Astrocyte (in vitro differentiated cells and primary cell): ENCODE measurements around the gene SORT1. TPM values are rescaled to one million over a fixed set of nuclear protein-coding genes. Genes with fewer than 3 reads are reported as not detected.
A peak's percentile ranks its signal among the peaks of the same experiment; 100 is the strongest.

Experiments used
- DNase-seq: peaks from one replicate; pipeline ENCODE4 v3.0.0-alpha.2; 2010; ENCODE audit warnings: low read depth
- FAIRE-seq: peaks from 2 replicates; lab custom pipeline; 2011; peaks lifted over from hg19 to GRCh38; lab: Jason Lieb, UNC
- H2AFZ ChIP-seq: 2 replicates; pipeline ENCODE4 v1.6.0; 2012; ENCODE audit warnings: low read depth, low read length, inconsistent platforms
- H3K27ac ChIP-seq: 2 replicates; pipeline ENCODE4 v1.5.1; 2011; ENCODE audit warnings: low read depth, low read length, inconsistent platforms
- H3K27me3 ChIP-seq: 2 replicates; pipeline ENCODE4 v1.6.0; 2011; ENCODE audit warnings: low read length, inconsistent platforms; ENCODE audit not compliant: insufficient read depth
- H3K36me3 ChIP-seq: 2 replicates; pipeline ENCODE4 v1.5.1; 2011; ENCODE audit warnings: low read length, inconsistent platforms; ENCODE audit not compliant: insufficient read depth
- H3K4me1 ChIP-seq: 2 replicates; pipeline ENCODE4 v1.5.1; 2011; ENCODE audit warnings: low read length, inconsistent platforms; ENCODE audit not compliant: insufficient read depth
- H3K4me2 ChIP-seq: 2 replicates; pipeline ENCODE4 v1.6.0; 2012; ENCODE audit warnings: low read length, inconsistent platforms
- H3K4me3 ChIP-seq: 2 replicates; pipeline ENCODE4 v1.5.1; 2011; ENCODE audit warnings: low read depth, mild to moderate bottlenecking, low read length, inconsistent platforms; ENCODE audit not compliant: insufficient read depth
- H3K79me2 ChIP-seq: 2 replicates; pipeline ENCODE4 v1.6.0; 2012; ENCODE audit warnings: mild to moderate bottlenecking, low read length, inconsistent platforms; ENCODE audit not compliant: insufficient read depth
- H3K9ac ChIP-seq: 2 replicates; pipeline ENCODE4 v1.6.0; 2012; ENCODE audit warnings: mild to moderate bottlenecking, low read length, inconsistent platforms
- H3K9me3 ChIP-seq: 2 replicates; pipeline ENCODE4 v1.5.1; 2012; ENCODE audit warnings: low read depth, mild to moderate bottlenecking, low read length, inconsistent platforms; ENCODE audit not compliant: insufficient read depth
- H4K20me1 ChIP-seq: 2 replicates; pipeline ENCODE4 v1.6.0; 2012; ENCODE audit warnings: low read length, inconsistent platforms; ENCODE audit not compliant: insufficient read depth
- H3K27ac Mint-ChIP-seq: one replicate; pipeline ENCODE4 v1.8.0; 2021; ENCODE audit warnings: mild to moderate bottlenecking, mixed read lengths; ENCODE audit not compliant: unreplicated experiment
- H3K27me3 Mint-ChIP-seq: one replicate; pipeline ENCODE4 v1.8.0; 2021; ENCODE audit warnings: low read depth, mixed read lengths; ENCODE audit not compliant: unreplicated experiment
- H3K36me3 Mint-ChIP-seq: one replicate; pipeline ENCODE4 v1.8.0; 2021; ENCODE audit warnings: low read depth, mixed read lengths; ENCODE audit not compliant: unreplicated experiment
- H3K4me1 Mint-ChIP-seq: one replicate; pipeline ENCODE4 v1.8.0; 2021; ENCODE audit warnings: low read depth, mixed read lengths; ENCODE audit not compliant: unreplicated experiment
- H3K4me3 Mint-ChIP-seq: one replicate; pipeline ENCODE4 v1.8.0; 2021; ENCODE audit warnings: mild to moderate bottlenecking, moderate library complexity, mixed read lengths; ENCODE audit not compliant: unreplicated experiment
- H3K9me3 Mint-ChIP-seq: one replicate; pipeline ENCODE4 v1.8.0; 2021; ENCODE audit warnings: mild to moderate bottlenecking, mixed read lengths; ENCODE audit not compliant: unreplicated experiment
- EZH2 ChIP-seq: IDR thresholded peaks from 2 replicates; pipeline ENCODE4 v1.6.1; 2012; ENCODE audit warnings: mild to moderate bottlenecking, low read length, inconsistent platforms; ENCODE audit not compliant: insufficient read depth
- total RNA-seq: library from RNA; stranded (reverse); gene quantifications from 2 replicates; pipeline ENCODE4 v1.2.1, GENCODE V29; 2021
- TF ChIP-seq, protein P1 (sequence below): IDR thresholded peaks from 2 replicates; pipeline ENCODE4 v1.5.1; 2011; ENCODE audit warnings: low read depth, mild to moderate bottlenecking, inconsistent platforms, low read length, moderate library complexity; ENCODE audit not compliant: insufficient read depth

SORT1 gene
- total RNA-seq, 1 donor from 2014 or later: 135 TPM

GRCh38 chr1:109391626-109392025 lies 6.1 kb downstream of the SORT1 start:
- Mint-ChIP-seq H3K27ac (peak overlapping the region; percentile 54), H3K27me3 (no peaks in the 10 kb centered on the region), H3K9me3 (no peaks in the 10 kb centered on the region), H3K4me1 (peaks cover 65% of the 10 kb centered on the region), H3K36me3 (peaks cover 5% of the 10 kb centered on the region), H3K4me3 (peak overlapping the region; percentile 72)
- no peaks in the 10 kb centered on the region for H4K20me1 ChIP-seq
- H3K36me3 ChIP-seq: no peaks in the 10 kb centered on the region
- H2AFZ ChIP-seq: no peak overlapping the region
- H3K27ac ChIP-seq: peak overlapping the region; percentile 64
- no peaks in the 10 kb centered on the region for H3K9me3 ChIP-seq
- TF ChIP-seq EZH2: no peak
- TF ChIP-seq, protein P1, sequence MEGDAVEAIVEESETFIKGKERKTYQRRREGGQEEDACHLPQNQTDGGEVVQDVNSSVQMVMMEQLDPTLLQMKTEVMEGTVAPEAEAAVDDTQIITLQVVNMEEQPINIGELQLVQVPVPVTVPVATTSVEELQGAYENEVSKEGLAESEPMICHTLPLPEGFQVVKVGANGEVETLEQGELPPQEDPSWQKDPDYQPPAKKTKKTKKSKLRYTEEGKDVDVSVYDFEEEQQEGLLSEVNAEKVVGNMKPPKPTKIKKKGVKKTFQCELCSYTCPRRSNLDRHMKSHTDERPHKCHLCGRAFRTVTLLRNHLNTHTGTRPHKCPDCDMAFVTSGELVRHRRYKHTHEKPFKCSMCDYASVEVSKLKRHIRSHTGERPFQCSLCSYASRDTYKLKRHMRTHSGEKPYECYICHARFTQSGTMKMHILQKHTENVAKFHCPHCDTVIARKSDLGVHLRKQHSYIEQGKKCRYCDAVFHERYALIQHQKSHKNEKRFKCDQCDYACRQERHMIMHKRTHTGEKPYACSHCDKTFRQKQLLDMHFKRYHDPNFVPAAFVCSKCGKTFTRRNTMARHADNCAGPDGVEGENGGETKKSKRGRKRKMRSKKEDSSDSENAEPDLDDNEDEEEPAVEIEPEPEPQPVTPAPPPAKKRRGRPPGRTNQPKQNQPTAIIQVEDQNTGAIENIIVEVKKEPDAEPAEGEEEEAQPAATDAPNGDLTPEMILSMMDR: no peak
- H3K4me3 ChIP-seq: peak overlapping the region; percentile 34
- FAIRE-seq (no peak), DNase-seq (no peak)
- H3K9ac ChIP-seq: peak overlapping the region; percentile 63
- H3K27me3 ChIP-seq: no peaks in the 10 kb centered on the region
- H3K4me1 ChIP-seq: peaks cover 53% of the 10 kb centered on the region
- H3K4me2 ChIP-seq: peak overlapping the region; percentile 77
- peaks cover 89% of the 10 kb centered on the region for H3K79me2 ChIP-seq

DNA sequence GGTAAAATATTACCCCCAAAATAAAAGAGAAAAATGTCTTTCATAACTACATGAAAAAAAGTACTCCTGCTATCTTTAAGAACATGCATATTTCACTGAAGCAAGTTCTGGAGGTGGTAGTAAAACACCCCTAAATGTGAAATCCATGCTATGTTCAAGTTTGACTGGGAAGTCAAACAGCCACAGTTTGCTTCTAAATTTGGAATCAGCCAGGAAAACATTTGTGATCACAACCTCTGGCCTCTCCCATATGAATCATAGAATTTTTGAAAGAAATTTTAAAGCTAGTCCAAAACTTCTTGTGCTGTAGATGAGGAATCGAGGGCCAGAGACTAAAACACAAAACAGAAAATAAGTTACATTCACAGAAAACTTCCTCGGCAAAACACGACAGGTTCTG lies 6.6 kb downstream of the SORT1 start:
- H3K9me3 Mint-ChIP-seq: no peaks in the 10 kb centered on the region
- Histone ChIP-seq H3K27me3 (no peaks in the 10 kb centered on the region), H3K27ac (peak overlapping the region; percentile 64), H2AFZ (no peak overlapping the region), H3K4me2 (peak overlapping the region; percentile 77), H3K9me3 (no peaks in the 10 kb centered on the region), H3K9ac (peak overlapping the region; percentile 63), H3K79me2 (peaks cover 89% of the 10 kb centered on the region), H3K36me3 (no peaks in the 10 kb centered on the region), H3K4me3 (peak overlapping the region; percentile 34), H4K20me1 (no peaks in the 10 kb centered on the region), H3K4me1 (peaks cover 49% of the 10 kb centered on the region)
- DNase-seq (peak; percentile 32), FAIRE-seq (no peak)
- peaks cover 68% of the 10 kb centered on the region for H3K4me1 Mint-ChIP-seq
- H3K4me3 Mint-ChIP-seq: peak overlapping the region; percentile 23
- peaks cover 5% of the 10 kb centered on the region for H3K36me3 Mint-ChIP-seq
- no peaks in the 10 kb centered on the region for H3K27me3 Mint-ChIP-seq
- peak overlapping the region; percentile 54 for H3K27ac Mint-ChIP-seq
- no peak for TF ChIP-seq EZH2
- TF ChIP-seq, protein P1: no peak

DNA sequence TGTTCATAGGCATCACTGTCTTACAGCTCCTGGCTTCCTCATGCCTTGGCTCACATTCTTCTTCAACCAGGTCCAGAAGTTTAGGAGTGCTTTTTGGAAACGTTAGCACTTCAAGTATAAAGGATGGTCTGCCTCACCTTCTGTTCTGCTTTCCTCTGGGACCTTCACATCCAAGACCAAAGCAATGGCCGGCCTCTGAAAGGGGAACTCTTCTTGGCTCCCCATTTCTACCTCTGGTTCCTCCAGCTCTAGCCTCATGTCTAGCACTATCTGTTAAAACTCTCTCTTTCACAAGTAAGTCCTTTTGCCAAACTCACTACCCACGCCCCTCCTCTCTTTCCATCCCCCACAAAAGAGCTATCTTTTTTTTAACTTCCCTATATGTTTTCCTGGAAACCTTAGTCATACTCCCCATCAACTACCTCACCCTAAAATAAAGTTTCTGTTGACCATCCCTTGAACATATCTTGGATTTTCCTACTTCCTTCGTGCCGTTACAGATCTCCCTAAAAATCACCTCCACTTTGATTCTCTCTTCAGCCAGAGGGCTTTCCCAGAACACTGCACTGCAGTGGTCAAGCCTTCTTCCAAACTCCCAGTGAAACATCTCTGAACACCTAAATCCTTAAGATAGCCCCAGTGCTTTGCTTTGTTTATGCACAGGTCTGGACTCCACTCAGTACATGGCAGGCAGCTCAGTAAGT lies 7.9 kb downstream of the SORT1 start:
- no peaks in the 10 kb centered on the region for H3K36me3 ChIP-seq
- peak overlapping the region; percentile 63 for H3K9ac ChIP-seq
- peak overlapping the region; percentile 9 for H3K27ac ChIP-seq
- Mint-ChIP-seq H3K36me3 (peaks cover 5% of the 10 kb centered on the region), H3K4me1 (peaks cover 71% of the 10 kb centered on the region), H3K27me3 (no peaks in the 10 kb centered on the region), H3K9me3 (no peaks in the 10 kb centered on the region), H3K4me3 (peak overlapping the region; percentile 17), H3K27ac (peak overlapping the region; percentile 79)
- TF ChIP-seq, protein P1: no peak
- TF ChIP-seq EZH2: no peak
- H4K20me1 ChIP-seq: no peaks in the 10 kb centered on the region
- H3K27me3 ChIP-seq: no peaks in the 10 kb centered on the region
- FAIRE-seq (no peak), DNase-seq (no peak)
- H3K4me3 ChIP-seq: no peak overlapping the region
- H3K4me2 ChIP-seq: peak overlapping the region; percentile 77
- no peaks in the 10 kb centered on the region for H3K9me3 ChIP-seq
- H3K4me1 ChIP-seq: peaks cover 41% of the 10 kb centered on the region
- peaks cover 90% of the 10 kb centered on the region for H3K79me2 ChIP-seq
- H2AFZ ChIP-seq: no peak overlapping the region
